Mononuclear cell (primary cell): Measurements from ENCODE around the gene THSD7B. TPM values are rescaled to one million over a fixed set of nuclear protein-coding genes. Genes with fewer than 3 reads are reported as not detected.
"Not testable (repeated sequence)": the region's sequence is repeated elsewhere in the genome, so short reads cannot be mapped to it uniquely, and the experiment has no call there.

Experiments
- H3K27me3 ChIP-seq: 2 replicates; pipeline ENCODE4 v1.6.0; 2011; ENCODE audit warnings: low read length, control low read depth; ENCODE audit not compliant: insufficient read depth
- H3K4me1 ChIP-seq: 2 replicates; pipeline ENCODE4 v1.5.1; 2011; ENCODE audit warnings: mild to moderate bottlenecking, low read length, control low read depth; ENCODE audit not compliant: insufficient read depth
- H3K4me3 ChIP-seq: 2 replicates; pipeline ENCODE4 v1.5.1; 2011; ENCODE audit warnings: mild to moderate bottlenecking, low read length, moderate library complexity
- H3K9me3 ChIP-seq: 2 replicates; pipeline ENCODE4 v1.5.1; 2011; ENCODE audit warnings: low read depth, mild to moderate bottlenecking, control low read depth, low read length
- total RNA-seq: library from RNA; depleted of rRNA; stranded (reverse); fragments of >200 nt; gene quantifications from one replicate; pipeline ENCODE4 v1.2.3, GENCODE V29; 2012

Gene THSD7B
- total RNA-seq, 1 donor, result not detected

DNA sequence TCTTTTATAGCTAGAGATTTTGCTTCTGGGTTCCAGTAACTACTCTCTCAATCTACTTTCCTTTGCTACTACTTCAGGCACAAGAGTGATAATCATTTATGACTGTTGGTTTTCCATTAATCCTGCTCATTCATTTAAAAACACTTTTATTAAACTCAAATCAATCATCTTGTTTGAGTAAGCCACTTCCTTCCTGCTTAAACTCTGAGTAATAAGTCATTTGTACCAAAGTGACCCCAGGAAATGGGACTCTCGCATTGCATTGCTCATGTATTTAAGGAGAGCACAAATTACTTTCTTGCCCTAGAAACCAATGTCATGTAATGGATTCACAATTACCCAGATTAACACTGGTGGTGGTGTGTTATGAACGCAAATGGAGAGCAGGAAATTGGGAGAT, 928.2 kb downstream of the THSD7B start:
- H3K4me1 ChIP-seq, result no peaks in the 10 kb centered on the region
- H3K27me3 ChIP-seq, result no peaks in the 10 kb centered on the region
- no peaks in the 10 kb centered on the region for H3K9me3 ChIP-seq
- no peak overlapping the region for H3K4me3 ChIP-seq

- Histone ChIP-seq H3K4me3 (no peak overlapping the region), H3K27me3 (no peaks in the 10 kb centered on the region), H3K4me1 (no peaks in the 10 kb centered on the region), H3K9me3 (no peaks in the 10 kb centered on the region)
Observed at GRCh38 chr2:137696916-137697315, 931.6 kb downstream of the THSD7B start.

DNA sequence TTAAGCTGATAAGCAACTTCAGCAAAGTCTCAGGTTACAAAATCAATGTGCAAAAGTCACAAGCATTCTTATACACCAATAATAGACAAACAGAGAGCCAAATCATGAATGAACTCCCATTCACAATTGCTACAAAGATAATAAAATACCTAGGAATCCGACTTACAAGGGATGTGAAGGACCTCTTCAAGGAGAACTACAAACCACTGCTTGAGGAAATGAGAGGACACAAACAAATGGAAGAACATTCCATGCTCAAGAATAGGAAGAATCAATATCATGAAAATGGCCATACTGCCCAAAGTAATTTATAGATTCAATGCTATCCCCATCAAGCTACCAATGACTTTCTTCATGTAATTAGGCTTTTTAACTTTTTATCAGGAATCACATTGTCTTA, 934.9 kb downstream of the THSD7B start:
- not testable (repeated sequence) for H3K27me3 ChIP-seq, H3K4me1 ChIP-seq, H3K9me3 ChIP-seq, H3K4me3 ChIP-seq

GRCh38 chr2:137700681-137701080, 935.3 kb downstream of the THSD7B start:
- H3K27me3 ChIP-seq, result no peaks in the 10 kb centered on the region
- no peak overlapping the region for H3K4me3 ChIP-seq
- H3K4me1 ChIP-seq, result no peaks in the 10 kb centered on the region
- H3K9me3 ChIP-seq, result no peaks in the 10 kb centered on the region

- Histone ChIP-seq H3K4me1 (no peaks in the 10 kb centered on the region), H3K9me3 (no peaks in the 10 kb centered on the region), H3K27me3 (no peaks in the 10 kb centered on the region), H3K4me3 (no peak overlapping the region)
Observed at GRCh38 chr2:137705296-137705695, 940.0 kb downstream of the THSD7B start.

- Histone ChIP-seq H3K4me3 (no peak overlapping the region), H3K9me3 (peaks cover 6% of the 10 kb centered on the region), H3K27me3 (no peaks in the 10 kb centered on the region), H3K4me1 (no peaks in the 10 kb centered on the region)
Observed at GRCh38 chr2:137706786-137707613, 941.7 kb downstream of the THSD7B start.

- H3K4me1 ChIP-seq, result no peaks in the 10 kb centered on the region
- H3K9me3 ChIP-seq, result peaks cover 6% of the 10 kb centered on the region
- H3K4me3 ChIP-seq, result no peak overlapping the region
- no peaks in the 10 kb centered on the region for H3K27me3 ChIP-seq
Observed at GRCh38 chr2:137708311-137708710, 943.0 kb downstream of the THSD7B start.

GRCh38 chr2:137715731-137716191, 950.4 kb downstream of the THSD7B start:
- no peak overlapping the region for H3K4me3 ChIP-seq
- H3K27me3 ChIP-seq, result no peaks in the 10 kb centered on the region
- H3K4me1 ChIP-seq, result no peaks in the 10 kb centered on the region
- H3K9me3 ChIP-seq, result peaks cover 6% of the 10 kb centered on the region

DNA sequence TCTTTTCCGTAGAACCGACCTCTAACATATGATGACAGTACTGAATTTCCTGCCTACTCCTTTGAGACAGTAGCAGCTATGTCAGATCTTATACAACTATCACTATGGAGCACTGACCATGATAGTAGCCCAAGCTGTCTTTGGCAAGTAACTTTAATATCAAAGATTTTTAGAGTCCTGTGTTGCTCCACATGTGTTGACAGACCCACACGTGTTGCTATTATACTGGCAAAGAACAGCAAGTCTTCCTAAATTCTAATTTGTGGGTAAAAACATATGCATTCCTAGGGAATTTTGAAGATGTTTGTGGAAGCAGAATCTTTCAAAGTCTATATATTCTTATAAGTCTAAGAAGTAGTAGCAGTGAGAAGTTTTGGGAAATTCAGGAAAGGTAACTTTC, 953.4 kb downstream of the THSD7B start:
- Histone ChIP-seq H3K4me3 (no peak overlapping the region), H3K4me1 (no peaks in the 10 kb centered on the region), H3K9me3 (peaks cover 6% of the 10 kb centered on the region), H3K27me3 (no peaks in the 10 kb centered on the region)

- Histone ChIP-seq H3K27me3 (no peaks in the 10 kb centered on the region), H3K4me1 (no peaks in the 10 kb centered on the region), H3K4me3 (no peak overlapping the region), H3K9me3 (peaks cover 6% of the 10 kb centered on the region)
Observed at GRCh38 chr2:137721733-137722132, 956.4 kb downstream of the THSD7B start.

DNA sequence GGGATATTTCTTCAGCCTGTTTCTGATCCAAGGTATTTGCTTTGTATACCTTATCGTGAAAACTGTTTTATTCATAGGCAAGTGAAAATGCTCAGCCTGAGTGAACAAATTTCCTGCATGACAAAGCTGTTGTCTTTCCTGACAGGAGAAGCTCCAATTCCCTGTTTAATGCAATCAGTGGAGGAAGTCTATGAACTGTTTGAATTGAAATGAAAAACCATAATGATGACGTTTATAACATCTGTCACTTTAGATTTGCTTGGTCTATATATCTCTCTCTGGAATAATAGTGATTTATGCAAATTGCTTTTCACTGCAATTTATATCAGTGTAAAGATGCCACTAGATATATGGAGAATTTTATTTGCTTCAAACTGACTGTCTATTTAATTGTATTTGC, 959.6 kb downstream of the THSD7B start:
- Histone ChIP-seq H3K27me3 (no peaks in the 10 kb centered on the region), H3K4me3 (no peak overlapping the region), H3K4me1 (no peaks in the 10 kb centered on the region), H3K9me3 (peaks cover 6% of the 10 kb centered on the region)
